ENCODE results near the gene BRD8.
"Not testable (repeated sequence)": the region's sequence is repeated elsewhere in the genome, so short reads cannot be mapped to it uniquely, and the experiment has no call there.

DNA sequence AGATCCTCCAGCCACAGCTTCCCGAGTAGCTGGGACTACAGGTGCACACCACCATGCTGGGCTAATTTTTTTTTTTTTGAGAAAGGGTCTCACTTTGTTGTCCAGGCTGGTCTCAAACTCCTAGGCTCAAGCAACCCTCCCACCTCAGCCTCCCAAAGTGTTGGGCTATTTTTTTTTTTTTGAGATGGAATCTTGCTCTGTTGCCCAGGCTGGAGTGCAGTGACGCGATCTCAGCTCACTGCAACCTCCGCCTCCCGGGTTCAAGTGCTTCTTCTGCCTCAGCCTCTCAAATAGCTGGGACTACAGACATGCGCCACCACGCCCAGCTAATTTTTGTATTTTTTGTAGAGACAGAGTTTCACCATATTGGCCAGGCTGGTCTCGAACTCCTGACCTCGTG is 22.5 kb downstream of the BRD8 start:
- TF ChIP-seq, protein P1, sequence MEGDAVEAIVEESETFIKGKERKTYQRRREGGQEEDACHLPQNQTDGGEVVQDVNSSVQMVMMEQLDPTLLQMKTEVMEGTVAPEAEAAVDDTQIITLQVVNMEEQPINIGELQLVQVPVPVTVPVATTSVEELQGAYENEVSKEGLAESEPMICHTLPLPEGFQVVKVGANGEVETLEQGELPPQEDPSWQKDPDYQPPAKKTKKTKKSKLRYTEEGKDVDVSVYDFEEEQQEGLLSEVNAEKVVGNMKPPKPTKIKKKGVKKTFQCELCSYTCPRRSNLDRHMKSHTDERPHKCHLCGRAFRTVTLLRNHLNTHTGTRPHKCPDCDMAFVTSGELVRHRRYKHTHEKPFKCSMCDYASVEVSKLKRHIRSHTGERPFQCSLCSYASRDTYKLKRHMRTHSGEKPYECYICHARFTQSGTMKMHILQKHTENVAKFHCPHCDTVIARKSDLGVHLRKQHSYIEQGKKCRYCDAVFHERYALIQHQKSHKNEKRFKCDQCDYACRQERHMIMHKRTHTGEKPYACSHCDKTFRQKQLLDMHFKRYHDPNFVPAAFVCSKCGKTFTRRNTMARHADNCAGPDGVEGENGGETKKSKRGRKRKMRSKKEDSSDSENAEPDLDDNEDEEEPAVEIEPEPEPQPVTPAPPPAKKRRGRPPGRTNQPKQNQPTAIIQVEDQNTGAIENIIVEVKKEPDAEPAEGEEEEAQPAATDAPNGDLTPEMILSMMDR (IDR thresholded peaks at IDR 0.05) = not testable (repeated sequence)
- not testable (repeated sequence) for TF ChIP-seq EZH2 (IDR thresholded peaks at IDR 0.05; ENCODE audit: borderline replicate concordance, insufficient read depth, low read depth, low read length, poor library complexity, severe bottlenecking)

Data from B cell (primary cell).